AG04450 (cell line): ENCODE results near the gene PRR14. TPM values are rescaled to one million over a fixed set of nuclear protein-coding genes. Genes with fewer than 3 reads are reported as not detected.

Experiments used
- CTCF ChIA-PET: fragments of 300-600, 350-600 bp; formaldehyde crosslinking; extraction: SDS; loops from one replicate; lab custom pipeline; 2022; ENCODE audit warnings: antibody characterized with exemption, inconsistent platforms; lab: Charles Lee
- POLR2A ChIA-PET: fragments of 350-600 bp; formaldehyde crosslinking; extraction: SDS; loops from one replicate; lab custom pipeline; 2021; ENCODE audit warnings: antibody characterized with exemption, inconsistent platforms; lab: Yijun Ruan, JAX
- DNase-seq: peaks from one replicate; pipeline ENCODE4 v3.0.0-alpha.2; 2011; ENCODE audit warnings: low read depth, low spot score
- H3K27ac ChIP-seq: one replicate; pipeline ENCODE4 v1.5.1; 2012; ENCODE audit warnings: low read depth, low read length, control low read depth
- H3K27me3 ChIP-seq: one replicate; pipeline ENCODE4 v1.6.0; 2012; ENCODE audit warnings: low read length; ENCODE audit not compliant: control insufficient read depth, insufficient read depth
- H3K4me3 ChIP-seq: 2 replicates; pipeline ENCODE4 v1.5.1; 2011; ENCODE audit warnings: mild to moderate bottlenecking, low read depth, low read length, control low read depth
- H3K9me3 ChIP-seq: 2 replicates; pipeline ENCODE4 v1.5.1; 2012; ENCODE audit warnings: low read length; ENCODE audit not compliant: control insufficient read depth, insufficient read depth
- polyA plus RNA-seq: library from polyadenylated mRNA; depleted of rRNA; stranded (reverse); fragments of >200 nt; gene quantifications from 2 replicates; pipeline ENCODE4 v1.2.3, GENCODE V29; 2011
- TF ChIP-seq, protein P1 (sequence below): IDR thresholded peaks from 2 replicates; pipeline ENCODE4 v1.5.1; 2011; ENCODE audit warnings: low read depth, low read length, control low read depth, inconsistent platforms

Gene PRR14
- polyA plus RNA-seq, 1 experiment, result 4.9 TPM

- Histone ChIP-seq H3K9me3 (peaks cover under 1% of the 10 kb centered on the region; the same call in 1 of the 2 replicates), H3K27me3 (no peaks in the 10 kb centered on the region), H3K27ac (peak within 1 kb of the TSS; percentile 70), H3K4me3 (peak within 1 kb of the TSS; percentile 78)
- POLR2A ChIA-PET, result interaction anchor here (0.5 to 1.2 kb wide), 8 partner anchors 12 to 203 kb away, joined by 3 to 6 read pairs (median 4); partner anchors contain the start of genes DCTPP1, PRR14, ZNF688 and ZNF747
- TF ChIP-seq, protein P1, sequence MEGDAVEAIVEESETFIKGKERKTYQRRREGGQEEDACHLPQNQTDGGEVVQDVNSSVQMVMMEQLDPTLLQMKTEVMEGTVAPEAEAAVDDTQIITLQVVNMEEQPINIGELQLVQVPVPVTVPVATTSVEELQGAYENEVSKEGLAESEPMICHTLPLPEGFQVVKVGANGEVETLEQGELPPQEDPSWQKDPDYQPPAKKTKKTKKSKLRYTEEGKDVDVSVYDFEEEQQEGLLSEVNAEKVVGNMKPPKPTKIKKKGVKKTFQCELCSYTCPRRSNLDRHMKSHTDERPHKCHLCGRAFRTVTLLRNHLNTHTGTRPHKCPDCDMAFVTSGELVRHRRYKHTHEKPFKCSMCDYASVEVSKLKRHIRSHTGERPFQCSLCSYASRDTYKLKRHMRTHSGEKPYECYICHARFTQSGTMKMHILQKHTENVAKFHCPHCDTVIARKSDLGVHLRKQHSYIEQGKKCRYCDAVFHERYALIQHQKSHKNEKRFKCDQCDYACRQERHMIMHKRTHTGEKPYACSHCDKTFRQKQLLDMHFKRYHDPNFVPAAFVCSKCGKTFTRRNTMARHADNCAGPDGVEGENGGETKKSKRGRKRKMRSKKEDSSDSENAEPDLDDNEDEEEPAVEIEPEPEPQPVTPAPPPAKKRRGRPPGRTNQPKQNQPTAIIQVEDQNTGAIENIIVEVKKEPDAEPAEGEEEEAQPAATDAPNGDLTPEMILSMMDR, result no peak
- peak; percentile 92 for DNase-seq
- CTCF ChIA-PET, result interaction anchor here (0.6 to 2.8 kb wide), 4 partner anchors 12 to 201 kb away, joined by 3 to 24 read pairs (median 6); partner anchors contain the start of gene DCTPP1
Measured at GRCh38 chr16:30609926-30610839, 40.6 kb upstream of the PRR14 start, which contains the start of gene ZNF689. Gene ZNF689, minus strand, starts transcription at chr16:30610389. Its CDS starts 348 bp downstream, at chr16:30610041.

GRCh38 chr16:30615358-30616091 lies 35.2 kb upstream of the PRR14 start:
- no peak for DNase-seq
- ChIA-PET POLR2A (interaction anchor here (0.6 kb wide), 1 partner anchor 13 kb away, joined by 4 read pairs; no protein-coding TSS in a partner anchor), CTCF (interaction anchor here (1.1 to 2.9 kb wide), 3 partner anchors 14 to 245 kb away, joined by 3 to 13 read pairs (median 3); partner anchors contain the start of gene TBC1D10B)

DNA sequence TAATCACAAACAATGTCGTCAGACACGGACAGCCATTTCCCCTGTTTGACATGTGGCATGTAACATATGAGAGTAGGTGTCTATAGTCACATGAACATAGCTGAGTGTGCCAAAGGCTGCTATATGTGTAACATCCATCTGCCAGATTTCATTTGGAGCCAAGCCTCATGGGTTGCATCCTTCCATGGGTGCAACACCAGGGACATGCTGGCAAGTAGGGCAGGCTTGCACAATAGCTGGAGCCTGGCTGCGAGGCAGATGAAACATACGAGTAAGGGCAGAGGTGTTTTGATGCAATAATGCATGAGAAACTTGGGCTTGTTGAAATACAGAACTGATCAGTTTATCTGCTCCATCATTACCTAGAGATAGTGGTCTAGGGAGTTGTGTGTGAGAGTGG lies 31.6 kb upstream of the PRR14 start:
- TF ChIP-seq, protein P1, result no peak
- Histone ChIP-seq H3K27me3 (peaks cover 21% of the 10 kb centered on the region), H3K27ac (no peak overlapping the region), H3K4me3 (no peak overlapping the region), H3K9me3 (peaks cover 15% of the 10 kb centered on the region)
- POLR2A ChIA-PET, result no interaction called here
- CTCF ChIA-PET, result interaction anchor here (0.8 kb wide), 1 partner anchor 190 kb away, joined by 3 read pairs; the partner anchor contains the start of gene DCTPP1
- DNase-seq, result no peak

More at GRCh38 chr16:30615358-30616091, 35.2 kb upstream of the PRR14 start:
- Histone ChIP-seq H3K27ac (no peak overlapping the region), H3K27me3 (peaks cover 6% of the 10 kb centered on the region), H3K4me3 (no peak overlapping the region), H3K9me3 (peaks cover 7% of the 10 kb centered on the region)
- TF ChIP-seq, protein P1, result peak; percentile 43

GRCh38 chr16:30619638-30620037 lies 31.1 kb upstream of the PRR14 start:
- DNase-seq, result no peak
- Histone ChIP-seq H3K27ac (no peak overlapping the region), H3K4me3 (no peak overlapping the region), H3K9me3 (peaks cover 19% of the 10 kb centered on the region), H3K27me3 (peaks cover 24% of the 10 kb centered on the region)
- CTCF ChIA-PET, result interaction anchor here (1.7 kb wide), 1 partner anchor 21 kb away, joined by 3 read pairs; no protein-coding TSS in a partner anchor
- POLR2A ChIA-PET, result no interaction called here
- TF ChIP-seq, protein P1, result no peak
